Neuronal stem cell (in vitro differentiated cells): Measurements from ENCODE around the gene ADAMTS17.
A peak's percentile ranks its signal among the peaks of the same experiment; 100 is the strongest.

Experiments used
- DNase-seq: peaks from one replicate; pipeline ENCODE4 v3.0.0-alpha.2; 2013; ENCODE audit warnings: low spot score
- H2AFZ ChIP-seq: one replicate; pipeline ENCODE4 v1.6.1; 2013; ENCODE audit warnings: mild to moderate bottlenecking, low read length, inconsistent platforms
- H2AK5ac ChIP-seq: 2 replicates; pipeline ENCODE4 v1.6.1; 2013; ENCODE audit warnings: low read depth, mild to moderate bottlenecking, inconsistent platforms, low read length, moderate library complexity, mixed read lengths
- H2BK120ac ChIP-seq: 2 replicates; pipeline ENCODE4 v1.6.1; 2013; ENCODE audit warnings: low read depth, mild to moderate bottlenecking, inconsistent platforms, low read length, moderate library complexity, mixed read lengths
- H2BK12ac ChIP-seq: one replicate; pipeline ENCODE4 v1.6.1; 2013; ENCODE audit warnings: low read length, inconsistent platforms
- H2BK15ac ChIP-seq: 2 replicates; pipeline ENCODE4 v1.6.1; 2013; ENCODE audit warnings: mild to moderate bottlenecking, low read length, inconsistent platforms, mixed read lengths
- H2BK5ac ChIP-seq: one replicate; pipeline ENCODE4 v1.6.1; 2013; ENCODE audit warnings: inconsistent platforms, mild to moderate bottlenecking, low read length, moderate library complexity
- H3K14ac ChIP-seq: one replicate; pipeline ENCODE4 v1.6.1; 2013; ENCODE audit warnings: low read length, inconsistent platforms
- H3K18ac ChIP-seq: 2 replicates; pipeline ENCODE4 v1.6.1; 2013; ENCODE audit warnings: low read length, inconsistent platforms
- H3K23ac ChIP-seq: 2 replicates; pipeline ENCODE4 v1.6.1; 2013; ENCODE audit warnings: low read depth, mild to moderate bottlenecking, mixed read lengths, low read length, inconsistent platforms; ENCODE audit not compliant: poor library complexity
- H3K27ac ChIP-seq: replicated peaks from 3 replicates; pipeline ENCODE4 v1.5.1; 2013; ENCODE audit warnings: low read length, inconsistent platforms
- H3K27me3 ChIP-seq, 3 experiments: 2 replicates each; pipeline ENCODE4 v1.6.1; 2013; ENCODE audit warnings: low read length in 3 of 3, mild to moderate bottlenecking in 2 of 3, inconsistent platforms in 1 of 3, low read depth in 1 of 3, mixed read lengths in 1 of 3, moderate library complexity in 1 of 3; ENCODE audit not compliant: control insufficient read depth in 3 of 3, insufficient read depth in 3 of 3
- H3K36me3 ChIP-seq, 2 donors: replicated peaks in 1 of 2; 2 replicates each; pipeline ENCODE4 v1.6.1; 2013; ENCODE audit warnings: low read length in 2 of 2; ENCODE audit not compliant: control insufficient read depth in 2 of 2, insufficient read depth in 2 of 2
- H3K4ac ChIP-seq: 2 replicates; pipeline ENCODE4 v1.6.1; 2013; ENCODE audit warnings: inconsistent platforms, mild to moderate bottlenecking, low read length, moderate library complexity
- H3K4me1 ChIP-seq, 2 donors: 1 replicate in 1 of 2; 2 replicates in 1 of 2; pipeline ENCODE4 v1.6.1; 2013; ENCODE audit warnings: low read length in 2 of 2, low read depth in 1 of 2; ENCODE audit not compliant: control insufficient read depth in 2 of 2, insufficient read depth in 1 of 2
- H3K4me2 ChIP-seq: one replicate; pipeline ENCODE4 v1.6.1; 2013; ENCODE audit warnings: mild to moderate bottlenecking, low read length, inconsistent platforms; ENCODE audit not compliant: insufficient read depth, poor library complexity, severe bottlenecking
- H3K4me3 ChIP-seq, 2 donors: 2 replicates each; pipeline ENCODE4 v1.5.1; 2013; ENCODE audit warnings: low read length in 2 of 2, mild to moderate bottlenecking in 2 of 2, inconsistent platforms in 1 of 2, moderate library complexity in 1 of 2
- H3K79me1 ChIP-seq: one replicate; pipeline ENCODE4 v1.6.1; 2013; ENCODE audit warnings: low read depth, mild to moderate bottlenecking, inconsistent platforms, low read length, moderate library complexity
- H3K9ac ChIP-seq: one replicate; pipeline ENCODE4 v1.6.1; 2013; ENCODE audit warnings: mild to moderate bottlenecking, low read depth, low read length, inconsistent platforms; ENCODE audit not compliant: poor library complexity
- H3K9me3 ChIP-seq, 2 donors: replicated peaks in 1 of 2; 2 replicates each; pipeline versions ENCODE3 to v1.6.1; 2013; ENCODE audit warnings: low read length in 2 of 2, mild to moderate bottlenecking in 2 of 2, inconsistent platforms in 1 of 2, low read depth in 1 of 2, mixed read lengths in 1 of 2, moderate library complexity in 1 of 2; ENCODE audit not compliant: control insufficient read depth in 2 of 2, insufficient read depth in 1 of 2
- H4K8ac ChIP-seq: one replicate; pipeline ENCODE4 v1.6.1; 2013; ENCODE audit warnings: low read depth, mild to moderate bottlenecking, inconsistent platforms, low read length, moderate library complexity
- H4K91ac ChIP-seq: one replicate; pipeline ENCODE4 v1.6.1; 2013; ENCODE audit warnings: low read length, low read depth, mild to moderate bottlenecking, inconsistent platforms; ENCODE audit not compliant: poor library complexity
- WGBS, 2 donors: extraction: QIAGEN DNeasy Blood & Tissue Kit; methylation state at CpG; one replicate each; pipeline ENCODE4 v1.1.7; 2013; ENCODE audit warnings: missing lambda C conversion rate in 2 of 2, mixed read lengths in 1 of 2; ENCODE audit not compliant: insufficient read length in 2 of 2, insufficient replicate concordance in 1 of 2; ENCODE audit errors: extremely low coverage in 2 of 2; 5-methylcytosine and 5-hydroxymethylcytosine counted together

Gene ADAMTS17

GRCh38 chr15:99995543-99995942 lies 346.2 kb downstream of the ADAMTS17 start:
- no peaks in the 10 kb centered on the region for H3K27me3 ChIP-seq

GRCh38 chr15:99994849-99995248 lies 346.9 kb downstream of the ADAMTS17 start:
- Histone ChIP-seq H3K4me1 (peaks cover 0 to 17% of the 10 kb centered on the region in 2 donors), H3K9me3 (no peaks in the 10 kb centered on the region), H2BK15ac (no peak overlapping the region), H2BK12ac (no peak overlapping the region), H3K23ac (no peak overlapping the region), H3K4me3 (no peak overlapping the region), H3K9ac (no peak overlapping the region), H4K8ac (no peak overlapping the region), H3K27ac (no peak overlapping the region), H2BK5ac (no peak overlapping the region), H3K18ac (peak overlapping the region; percentile 76), H3K36me3 (no peaks in the 10 kb centered on the region), H3K4ac (no peak overlapping the region), H2AK5ac (peak overlapping the region; percentile 39), H3K27me3 (no peaks in the 10 kb centered on the region), H2BK120ac (peak overlapping the region; percentile 43), H3K79me1 (no peaks in the 10 kb centered on the region), H3K4me2 (peak overlapping the region; percentile 28), H3K14ac (peak overlapping the region; percentile 5), H4K91ac (no peak overlapping the region), H2AFZ (no peak overlapping the region)
- no CpG with 5 or more reads among the region's 6 CpGs for WGBS, 2 donors
- DNase-seq, result peak; percentile 63

More at GRCh38 chr15:99995543-99995942, 346.2 kb downstream of the ADAMTS17 start:
- Histone ChIP-seq H3K4ac (no peak overlapping the region), H2BK12ac (no peak overlapping the region), H2BK15ac (no peak overlapping the region), H3K18ac (no peak overlapping the region), H4K8ac (no peak overlapping the region), H3K27ac (no peak overlapping the region), H2AFZ (no peak overlapping the region), H3K4me2 (no peak overlapping the region), H3K4me3 (no peak overlapping the region), H2AK5ac (no peak overlapping the region), H4K91ac (no peak overlapping the region), H3K9ac (no peak overlapping the region), H2BK120ac (no peak overlapping the region), H2BK5ac (no peak overlapping the region), H3K4me1 (peaks cover 0 to 17% of the 10 kb centered on the region in 2 donors), H3K14ac (no peak overlapping the region), H3K36me3 (no peaks in the 10 kb centered on the region), H3K79me1 (no peaks in the 10 kb centered on the region), H3K9me3 (no peaks in the 10 kb centered on the region), H3K23ac (no peak overlapping the region)
- no peak for DNase-seq
- WGBS, 2 donors, result no CpG with 5 or more reads among the region's 11 CpGs

GRCh38 chr15:99993681-99994131 lies 348.1 kb downstream of the ADAMTS17 start:
- H3K36me3 ChIP-seq, result no peaks in the 10 kb centered on the region
- no CpG with 5 or more reads among the region's 10 CpGs for WGBS, 2 donors

GRCh38 chr15:99993262-99993661 lies 348.5 kb downstream of the ADAMTS17 start:
- no CpG with 5 or more reads among the region's 8 CpGs for WGBS, 2 donors
- H2AK5ac ChIP-seq, result peak overlapping the region; percentile 72
- peak overlapping the region; percentile 72 for H3K14ac ChIP-seq
- H3K4ac ChIP-seq, result no peak overlapping the region
- H3K18ac ChIP-seq, result peak overlapping the region; percentile 85
- no peaks in the 10 kb centered on the region for H3K36me3 ChIP-seq
- peak overlapping the region; percentile 77 for H2BK120ac ChIP-seq
- no peak overlapping the region for H3K4me3 ChIP-seq
- no peak overlapping the region for H2BK12ac ChIP-seq
- peaks cover 0 to 1% of the 10 kb centered on the region in 2 donors for H3K9me3 ChIP-seq
- no peak overlapping the region for H4K91ac ChIP-seq
- no peak overlapping the region for H3K23ac ChIP-seq
- peaks cover 0 to 14% of the 10 kb centered on the region in 2 donors for H3K4me1 ChIP-seq
- H4K8ac ChIP-seq, result no peak overlapping the region
- peak overlapping the region; percentile 73 for H2BK15ac ChIP-seq
- H3K27ac ChIP-seq, result no peak overlapping the region
- H2BK5ac ChIP-seq, result peak overlapping the region; percentile 70
- H3K27me3 ChIP-seq, result no peaks in the 10 kb centered on the region
- no peak for DNase-seq
- H2AFZ ChIP-seq, result no peak overlapping the region
- no peak overlapping the region for H3K4me2 ChIP-seq
- no peaks in the 10 kb centered on the region for H3K79me1 ChIP-seq
- no peak overlapping the region for H3K9ac ChIP-seq

More at GRCh38 chr15:99993681-99994131, 348.1 kb downstream of the ADAMTS17 start:
- no peak overlapping the region for H3K4me2 ChIP-seq
- no peaks in the 10 kb centered on the region for H3K27me3 ChIP-seq
- H2AK5ac ChIP-seq, result peak overlapping the region; percentile 72
- H2BK15ac ChIP-seq, result peak overlapping the region; percentile 73
- H2BK12ac ChIP-seq, result no peak overlapping the region
- peak overlapping the region; percentile 77 for H2BK120ac ChIP-seq
- peak overlapping the region; percentile 70 for H2BK5ac ChIP-seq
- no peak overlapping the region for H4K91ac ChIP-seq
- H3K27ac ChIP-seq, result no peak overlapping the region
- H4K8ac ChIP-seq, result no peak overlapping the region
- H3K18ac ChIP-seq, result peak overlapping the region; percentile 85
- no peak overlapping the region for H3K9ac ChIP-seq
- no peaks in the 10 kb centered on the region for H3K79me1 ChIP-seq
- no peak overlapping the region for H3K4me3 ChIP-seq
- H3K14ac ChIP-seq, result peak overlapping the region; percentile 72
- DNase-seq, result no peak
- H3K4me1 ChIP-seq, result peaks cover 0 to 17% of the 10 kb centered on the region in 2 donors
- H3K4ac ChIP-seq, result no peak overlapping the region
- H3K9me3 ChIP-seq, result peaks cover 0 to 1% of the 10 kb centered on the region in 2 donors
- no peak overlapping the region for H2AFZ ChIP-seq
- H3K23ac ChIP-seq, result no peak overlapping the region
